WTC11 (cell line): ENCODE data around the gene MYOM1. TPM values are rescaled to one million over a fixed set of nuclear protein-coding genes. Genes with fewer than 3 reads are reported as not detected.

Experiments used
- ATAC-seq: fragments of 200-7000 bp; cut with Tn5 transposase; 2 replicates; pipeline ENCODE4 v1.10.0; 2021; ENCODE audit warnings: mild to moderate bottlenecking, moderate library complexity
- CTCF ChIA-PET: fragments of 300-600 bp; sonication (Branson Sonifier 250); formaldehyde crosslinking; loops from one replicate; lab custom pipeline; 2021; ENCODE audit warnings: antibody characterized with exemption; lab: Charles Lee
- POLR2A ChIA-PET: fragments of 350-600 bp; sonication (Branson Sonifier 250); formaldehyde crosslinking; loops from one replicate; lab custom pipeline; 2021; ENCODE audit warnings: antibody characterized with exemption; lab: Charles Lee
- DNase-seq: peaks from one replicate; pipeline ENCODE4 v3.0.0; 2021; ENCODE audit warnings: low spot score
- H3K27ac Mint-ChIP-seq: 2 replicates; pipeline ENCODE4 v1.8.0; 2021; ENCODE audit warnings: mixed read lengths
- H3K27me3 Mint-ChIP-seq: 2 replicates; pipeline ENCODE4 v1.8.0; 2021; ENCODE audit warnings: low read depth, mild to moderate bottlenecking, moderate library complexity, mixed read lengths
- H3K36me3 Mint-ChIP-seq: 2 replicates; pipeline ENCODE4 v1.8.0; 2021; ENCODE audit warnings: mixed read lengths
- H3K4me1 Mint-ChIP-seq: 2 replicates; pipeline ENCODE4 v1.8.0; 2022; ENCODE audit warnings: mixed read lengths
- H3K4me3 Mint-ChIP-seq: 2 replicates; pipeline ENCODE4 v1.8.0; 2021; ENCODE audit warnings: mild to moderate bottlenecking, moderate library complexity, mixed read lengths
- H3K9me3 Mint-ChIP-seq: 2 replicates; pipeline ENCODE4 v1.8.0; 2021; ENCODE audit warnings: mixed read lengths
- ATF1 ChIP-seq: sonication (generic); formaldehyde crosslinking; IDR thresholded peaks from 2 replicates; pipeline ENCODE4 v1.8.1; 2023; ENCODE audit warnings: mild to moderate bottlenecking, moderate library complexity, missing genetic modification reagents
- CREB1 ChIP-seq: sonication (generic); formaldehyde crosslinking; IDR thresholded peaks from 2 replicates; pipeline ENCODE4 v1.8.0; 2023; ENCODE audit warnings: mild to moderate bottlenecking, missing genetic modification reagents
- FOXK1 ChIP-seq: sonication (generic); formaldehyde crosslinking; IDR thresholded peaks from 2 replicates; pipeline ENCODE4 v1.8.0; 2022; ENCODE audit warnings: mild to moderate bottlenecking, moderate library complexity, missing genetic modification reagents
- GABPB1 ChIP-seq: sonication (generic); formaldehyde crosslinking; IDR thresholded peaks from 2 replicates; pipeline ENCODE4 v1.8.1; 2023; ENCODE audit warnings: mild to moderate bottlenecking, missing genetic modification reagents
- GTF2I ChIP-seq: fragments of 250-450 bp; sonication (Bioruptor Pico); conservative IDR thresholded peaks from 2 replicates; pipeline ENCODE4 v1.4.0; 2021; ENCODE audit warnings: mild to moderate bottlenecking
- MYBL2 ChIP-seq: sonication (generic); formaldehyde crosslinking; IDR thresholded peaks from 2 replicates; pipeline ENCODE4 v1.8.1; 2023; ENCODE audit warnings: mild to moderate bottlenecking, moderate library complexity, missing genetic modification reagents
- NR3C1 ChIP-seq: sonication (generic); formaldehyde crosslinking; conservative IDR thresholded peaks from 2 replicates; pipeline ENCODE4 v1.8.1; 2023; ENCODE audit warnings: low read depth, mild to moderate bottlenecking, missing genetic modification reagents
- TEAD1 ChIP-seq: sonication (generic); formaldehyde crosslinking; IDR thresholded peaks from 2 replicates; pipeline ENCODE4 v1.8.0; 2022; ENCODE audit warnings: mild to moderate bottlenecking, missing genetic modification reagents
- TEAD4 ChIP-seq: sonication (generic); formaldehyde crosslinking; IDR thresholded peaks from 2 replicates; pipeline ENCODE4 v1.8.0; 2022; ENCODE audit warnings: mild to moderate bottlenecking, missing genetic modification reagents
- ZNF219 ChIP-seq: sonication (generic); formaldehyde crosslinking; IDR thresholded peaks from 2 replicates; pipeline ENCODE4 v1.8.0; 2023; ENCODE audit warnings: missing genetic modification reagents, mild to moderate bottlenecking, borderline replicate concordance
- ZNF263 ChIP-seq: sonication (generic); formaldehyde crosslinking; IDR thresholded peaks from 2 replicates; pipeline ENCODE4 v1.8.1; 2022; ENCODE audit warnings: low read depth, mild to moderate bottlenecking, moderate library complexity, missing genetic modification reagents
- ZNF317 ChIP-seq: sonication (generic); formaldehyde crosslinking; IDR thresholded peaks from 2 replicates; pipeline ENCODE4 v1.8.1; 2023; ENCODE audit warnings: low read depth, mild to moderate bottlenecking, moderate library complexity, missing genetic modification reagents, borderline replicate concordance
- ZNF425 ChIP-seq: fragments of 250-450 bp; sonication (Bioruptor Pico); conservative IDR thresholded peaks from 2 replicates; pipeline ENCODE4 v1.9.0; 2021; ENCODE audit warnings: mild to moderate bottlenecking
- ZNF512 ChIP-seq: sonication (generic); formaldehyde crosslinking; IDR thresholded peaks from 2 replicates; pipeline ENCODE4 v1.8.1; 2022; ENCODE audit warnings: missing genetic modification reagents, borderline replicate concordance
- total RNA-seq: library from RNA; stranded (reverse); gene quantifications from 3 replicates; pipeline ENCODE4 v1.2.3, GENCODE V29; 2021
- TF ChIP-seq, protein P1 (sequence below): fragments of 200-600 bp; IDR thresholded peaks from 2 replicates; pipeline ENCODE4 v1.8.0; 2022; ENCODE audit warnings: antibody characterized with exemption
- TF ChIP-seq, protein P2 (sequence below): sonication (generic); formaldehyde crosslinking; IDR thresholded peaks from 2 replicates; pipeline ENCODE4 v1.8.1; 2022; ENCODE audit warnings: low read depth, mild to moderate bottlenecking, moderate library complexity, missing genetic modification reagents, borderline replicate concordance
- TF ChIP-seq, protein P3 (sequence below): sonication (generic); formaldehyde crosslinking; IDR thresholded peaks from 2 replicates; pipeline ENCODE4 v1.8.0; 2022; ENCODE audit warnings: missing genetic modification reagents
- TF ChIP-seq, protein P4 (sequence below): sonication (generic); formaldehyde crosslinking; IDR thresholded peaks from 2 replicates; pipeline ENCODE4 v1.8.0; 2022; ENCODE audit warnings: mild to moderate bottlenecking, missing genetic modification reagents

The MYOM1 gene
- total RNA-seq, 1 experiment from 2014 or later: 0.35 TPM

DNA sequence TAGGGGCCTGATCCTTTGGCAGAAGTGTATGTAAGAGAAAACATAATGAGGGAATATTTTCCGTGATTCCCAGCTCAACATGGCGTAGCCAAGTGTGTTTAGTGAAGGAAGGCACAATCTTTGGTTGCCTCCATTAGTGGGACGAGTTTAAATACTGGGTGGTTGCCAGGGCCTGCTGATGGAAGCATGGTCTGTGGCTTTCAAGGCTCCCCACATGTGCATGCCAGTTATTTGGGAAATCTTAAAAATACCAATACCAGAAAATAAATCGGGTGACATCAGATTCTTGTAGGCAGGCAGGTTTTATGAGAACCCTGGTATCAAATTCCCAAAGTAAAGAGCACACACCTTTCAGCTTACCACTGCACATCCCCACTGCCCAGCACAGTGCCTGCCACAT is 35.0 kb upstream of the MYOM1 start:
- Mint-ChIP-seq H3K4me3 (no peak overlapping the region), H3K27ac (no peak overlapping the region), H3K27me3 (no peaks in the 10 kb centered on the region), H3K4me1 (peaks cover 10% of the 10 kb centered on the region), H3K9me3 (no peaks in the 10 kb centered on the region), H3K36me3 (peaks cover 49% of the 10 kb centered on the region)
- POLR2A ChIA-PET: no interaction called here
- ATAC-seq (no peak), DNase-seq (no peak)
- TF ChIP-seq, protein P1, sequence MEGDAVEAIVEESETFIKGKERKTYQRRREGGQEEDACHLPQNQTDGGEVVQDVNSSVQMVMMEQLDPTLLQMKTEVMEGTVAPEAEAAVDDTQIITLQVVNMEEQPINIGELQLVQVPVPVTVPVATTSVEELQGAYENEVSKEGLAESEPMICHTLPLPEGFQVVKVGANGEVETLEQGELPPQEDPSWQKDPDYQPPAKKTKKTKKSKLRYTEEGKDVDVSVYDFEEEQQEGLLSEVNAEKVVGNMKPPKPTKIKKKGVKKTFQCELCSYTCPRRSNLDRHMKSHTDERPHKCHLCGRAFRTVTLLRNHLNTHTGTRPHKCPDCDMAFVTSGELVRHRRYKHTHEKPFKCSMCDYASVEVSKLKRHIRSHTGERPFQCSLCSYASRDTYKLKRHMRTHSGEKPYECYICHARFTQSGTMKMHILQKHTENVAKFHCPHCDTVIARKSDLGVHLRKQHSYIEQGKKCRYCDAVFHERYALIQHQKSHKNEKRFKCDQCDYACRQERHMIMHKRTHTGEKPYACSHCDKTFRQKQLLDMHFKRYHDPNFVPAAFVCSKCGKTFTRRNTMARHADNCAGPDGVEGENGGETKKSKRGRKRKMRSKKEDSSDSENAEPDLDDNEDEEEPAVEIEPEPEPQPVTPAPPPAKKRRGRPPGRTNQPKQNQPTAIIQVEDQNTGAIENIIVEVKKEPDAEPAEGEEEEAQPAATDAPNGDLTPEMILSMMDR: no peak
- TF ChIP-seq GTF2I (CRISPR knock-in tag): no peak
- TF ChIP-seq ATF1 (CRISPR knock-in tag): no peak
- TF ChIP-seq TEAD1: no peak
- TF ChIP-seq ZNF317 (CRISPR knock-in tag): no peak
- no peak for TF ChIP-seq MYBL2 (CRISPR knock-in tag)
- no peak for TF ChIP-seq ZNF263 (CRISPR knock-in tag)
- TF ChIP-seq CREB1: no peak
- no peak for TF ChIP-seq ZNF512 (CRISPR knock-in tag)
- no peak for TF ChIP-seq TEAD4 (CRISPR knock-in tag)
- CTCF ChIA-PET: no interaction called here

- ChIA-PET POLR2A (no interaction called here), CTCF (no interaction called here)
- ATAC-seq (no peak), DNase-seq (no peak)
- Mint-ChIP-seq H3K4me1 (peaks cover 17% of the 10 kb centered on the region), H3K4me3 (no peak overlapping the region), H3K27ac (no peak overlapping the region), H3K36me3 (peaks cover 55% of the 10 kb centered on the region), H3K9me3 (no peaks in the 10 kb centered on the region), H3K27me3 (no peaks in the 10 kb centered on the region)
- no peak for TF ChIP-seq GABPB1 (CRISPR knock-in tag)
- no peak for TF ChIP-seq ZNF317 (CRISPR knock-in tag)
- TF ChIP-seq, protein P2, sequence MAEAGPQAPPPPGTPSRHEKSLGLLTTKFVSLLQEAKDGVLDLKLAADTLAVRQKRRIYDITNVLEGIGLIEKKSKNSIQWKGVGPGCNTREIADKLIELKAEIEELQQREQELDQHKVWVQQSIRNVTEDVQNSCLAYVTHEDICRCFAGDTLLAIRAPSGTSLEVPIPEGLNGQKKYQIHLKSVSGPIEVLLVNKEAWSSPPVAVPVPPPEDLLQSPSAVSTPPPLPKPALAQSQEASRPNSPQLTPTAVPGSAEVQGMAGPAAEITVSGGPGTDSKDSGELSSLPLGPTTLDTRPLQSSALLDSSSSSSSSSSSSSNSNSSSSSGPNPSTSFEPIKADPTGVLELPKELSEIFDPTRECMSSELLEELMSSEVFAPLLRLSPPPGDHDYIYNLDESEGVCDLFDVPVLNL (CRISPR knock-in tag): no peak
- TF ChIP-seq, protein P3, sequence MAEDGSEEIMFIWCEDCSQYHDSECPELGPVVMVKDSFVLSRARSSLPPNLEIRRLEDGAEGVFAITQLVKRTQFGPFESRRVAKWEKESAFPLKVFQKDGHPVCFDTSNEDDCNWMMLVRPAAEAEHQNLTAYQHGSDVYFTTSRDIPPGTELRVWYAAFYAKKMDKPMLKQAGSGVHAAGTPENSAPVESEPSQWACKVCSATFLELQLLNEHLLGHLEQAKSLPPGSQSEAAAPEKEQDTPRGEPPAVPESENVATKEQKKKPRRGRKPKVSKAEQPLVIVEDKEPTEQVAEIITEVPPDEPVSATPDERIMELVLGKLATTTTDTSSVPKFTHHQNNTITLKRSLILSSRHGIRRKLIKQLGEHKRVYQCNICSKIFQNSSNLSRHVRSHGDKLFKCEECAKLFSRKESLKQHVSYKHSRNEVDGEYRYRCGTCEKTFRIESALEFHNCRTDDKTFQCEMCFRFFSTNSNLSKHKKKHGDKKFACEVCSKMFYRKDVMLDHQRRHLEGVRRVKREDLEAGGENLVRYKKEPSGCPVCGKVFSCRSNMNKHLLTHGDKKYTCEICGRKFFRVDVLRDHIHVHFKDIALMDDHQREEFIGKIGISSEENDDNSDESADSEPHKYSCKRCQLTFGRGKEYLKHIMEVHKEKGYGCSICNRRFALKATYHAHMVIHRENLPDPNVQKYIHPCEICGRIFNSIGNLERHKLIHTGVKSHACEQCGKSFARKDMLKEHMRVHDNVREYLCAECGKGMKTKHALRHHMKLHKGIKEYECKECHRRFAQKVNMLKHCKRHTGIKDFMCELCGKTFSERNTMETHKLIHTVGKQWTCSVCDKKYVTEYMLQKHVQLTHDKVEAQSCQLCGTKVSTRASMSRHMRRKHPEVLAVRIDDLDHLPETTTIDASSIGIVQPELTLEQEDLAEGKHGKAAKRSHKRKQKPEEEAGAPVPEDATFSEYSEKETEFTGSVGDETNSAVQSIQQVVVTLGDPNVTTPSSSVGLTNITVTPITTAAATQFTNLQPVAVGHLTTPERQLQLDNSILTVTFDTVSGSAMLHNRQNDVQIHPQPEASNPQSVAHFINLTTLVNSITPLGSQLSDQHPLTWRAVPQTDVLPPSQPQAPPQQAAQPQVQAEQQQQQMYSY (CRISPR knock-in tag): no peak
- no peak for TF ChIP-seq FOXK1 (CRISPR knock-in tag)
- no peak for TF ChIP-seq ZNF425
- TF ChIP-seq ZNF219: no peak
- TF ChIP-seq NR3C1 (CRISPR knock-in tag): no peak
- TF ChIP-seq, protein P4, sequence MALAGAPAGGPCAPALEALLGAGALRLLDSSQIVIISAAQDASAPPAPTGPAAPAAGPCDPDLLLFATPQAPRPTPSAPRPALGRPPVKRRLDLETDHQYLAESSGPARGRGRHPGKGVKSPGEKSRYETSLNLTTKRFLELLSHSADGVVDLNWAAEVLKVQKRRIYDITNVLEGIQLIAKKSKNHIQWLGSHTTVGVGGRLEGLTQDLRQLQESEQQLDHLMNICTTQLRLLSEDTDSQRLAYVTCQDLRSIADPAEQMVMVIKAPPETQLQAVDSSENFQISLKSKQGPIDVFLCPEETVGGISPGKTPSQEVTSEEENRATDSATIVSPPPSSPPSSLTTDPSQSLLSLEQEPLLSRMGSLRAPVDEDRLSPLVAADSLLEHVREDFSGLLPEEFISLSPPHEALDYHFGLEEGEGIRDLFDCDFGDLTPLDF (CRISPR knock-in tag): no peak
These were observed 33.1 kb upstream of the MYOM1 start for GRCh38 chr18:3252843-3253242.
